Endothelial cell of umbilical vein (primary cell): Measurements from ENCODE around the gene ASAH2.

Experiments
- EZH2 ChIP-seq: IDR thresholded peaks from 2 replicates; pipeline ENCODE4 v1.6.1; 2012; ENCODE audit warnings: borderline replicate concordance, low read depth, mild to moderate bottlenecking, moderate library complexity, low read length, inconsistent platforms; ENCODE audit not compliant: severe bottlenecking
- FOS ChIP-seq: IDR thresholded peaks from 2 replicates; pipeline ENCODE4 v1.6.1; 2011; ENCODE audit warnings: mild to moderate bottlenecking, low read length, moderate library complexity, borderline replicate concordance; ENCODE audit not compliant: insufficient read depth
- GATA2 ChIP-seq: IDR thresholded peaks from 2 replicates; pipeline ENCODE4 v1.7.0; 2011; ENCODE audit warnings: low read depth, mild to moderate bottlenecking, moderate library complexity, mixed read lengths, low read length; ENCODE audit not compliant: insufficient read length, insufficient read depth
- JUN ChIP-seq: IDR thresholded peaks from 2 replicates; pipeline ENCODE4 v1.6.1; 2011; ENCODE audit warnings: borderline replicate concordance, low read depth; ENCODE audit not compliant: insufficient read length, insufficient read depth
- MAX ChIP-seq: IDR thresholded peaks from 2 replicates; pipeline ENCODE4 v1.6.1; 2011; ENCODE audit not compliant: insufficient read depth, insufficient read length
- MYC ChIP-seq: IDR thresholded peaks from one replicate; pipeline ENCODE4 v1.6.1; 2011; ENCODE audit warnings: mild to moderate bottlenecking, low read depth, low read length
- POLR2A ChIP-seq: IDR thresholded peaks from 2 replicates; pipeline ENCODE4 v1.6.1; 2012; ENCODE audit warnings: low read depth, mild to moderate bottlenecking, control low read depth, low read length
- POLR2AphosphoS5 ChIP-seq: IDR thresholded peaks from 2 replicates; pipeline ENCODE4 v1.6.1; 2012; ENCODE audit warnings: low read depth, mild to moderate bottlenecking, control low read depth, low read length, moderate library complexity; ENCODE audit not compliant: insufficient read depth
- TF ChIP-seq, protein P1 (sequence below), 2 donors: IDR thresholded peaks; 1 replicate in 1 of 2; 2 replicates in 1 of 2; pipeline ENCODE4 v1.5.1; 2011; ENCODE audit warnings: low read length in 2 of 2, mild to moderate bottlenecking in 2 of 2, moderate library complexity in 2 of 2, control low read depth in 1 of 2, inconsistent platforms in 1 of 2, low read depth in 1 of 2; ENCODE audit not compliant: insufficient read depth in 1 of 2; ENCODE audit errors: extremely low read depth in 1 of 2

- TF ChIP-seq, protein P1, sequence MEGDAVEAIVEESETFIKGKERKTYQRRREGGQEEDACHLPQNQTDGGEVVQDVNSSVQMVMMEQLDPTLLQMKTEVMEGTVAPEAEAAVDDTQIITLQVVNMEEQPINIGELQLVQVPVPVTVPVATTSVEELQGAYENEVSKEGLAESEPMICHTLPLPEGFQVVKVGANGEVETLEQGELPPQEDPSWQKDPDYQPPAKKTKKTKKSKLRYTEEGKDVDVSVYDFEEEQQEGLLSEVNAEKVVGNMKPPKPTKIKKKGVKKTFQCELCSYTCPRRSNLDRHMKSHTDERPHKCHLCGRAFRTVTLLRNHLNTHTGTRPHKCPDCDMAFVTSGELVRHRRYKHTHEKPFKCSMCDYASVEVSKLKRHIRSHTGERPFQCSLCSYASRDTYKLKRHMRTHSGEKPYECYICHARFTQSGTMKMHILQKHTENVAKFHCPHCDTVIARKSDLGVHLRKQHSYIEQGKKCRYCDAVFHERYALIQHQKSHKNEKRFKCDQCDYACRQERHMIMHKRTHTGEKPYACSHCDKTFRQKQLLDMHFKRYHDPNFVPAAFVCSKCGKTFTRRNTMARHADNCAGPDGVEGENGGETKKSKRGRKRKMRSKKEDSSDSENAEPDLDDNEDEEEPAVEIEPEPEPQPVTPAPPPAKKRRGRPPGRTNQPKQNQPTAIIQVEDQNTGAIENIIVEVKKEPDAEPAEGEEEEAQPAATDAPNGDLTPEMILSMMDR (IDR thresholded peaks at IDR 0.05; ENCODE audit: extremely low read depth in 1 of 2, insufficient read depth in 1 of 2, low read depth in 1 of 2, low read length in 2 of 2) = no peak
- no peak for TF ChIP-seq EZH2
- no peak for TF ChIP-seq POLR2A
- TF ChIP-seq POLR2AphosphoS5 = no peak
- no peak for TF ChIP-seq MYC
- TF ChIP-seq FOS = no peak
- TF ChIP-seq JUN = no peak
- no peak for TF ChIP-seq MAX
- no peak for TF ChIP-seq GATA2
Observed at GRCh38 chr10:50250096-50250854, 1.0 kb downstream of the ASAH2 start.
